ENCODE results near the gene TCERG1L. TPM values are rescaled to one million over a fixed set of nuclear protein-coding genes. Genes with fewer than 3 reads are reported as not detected.

TCERG1L gene
- total RNA-seq, 4 donors from 2014 or later = not detected

DNA sequence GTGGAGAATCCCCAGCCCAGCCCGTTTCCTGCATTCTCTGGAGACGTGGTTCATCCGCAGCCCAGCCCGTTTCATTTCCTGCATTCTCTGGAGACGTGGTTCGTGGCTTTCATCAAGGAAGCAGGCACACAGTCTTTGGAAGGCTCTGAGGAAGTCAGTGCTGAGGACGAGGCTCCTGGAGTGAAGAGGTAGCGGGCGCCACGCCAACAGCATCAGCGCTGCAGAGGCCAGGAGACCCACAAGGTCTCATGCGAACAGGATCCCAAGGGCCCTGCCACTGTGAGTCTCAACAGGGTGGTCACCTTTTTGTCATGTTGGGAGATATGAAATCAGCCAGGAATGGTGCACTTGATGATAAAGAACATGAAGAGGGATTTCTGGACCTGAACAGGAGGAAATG lies 12.4 kb upstream of the TCERG1L start:
- no peak for TF ChIP-seq CTCF (IDR thresholded peaks at IDR 0.05; ENCODE audit: low read depth)

DNA sequence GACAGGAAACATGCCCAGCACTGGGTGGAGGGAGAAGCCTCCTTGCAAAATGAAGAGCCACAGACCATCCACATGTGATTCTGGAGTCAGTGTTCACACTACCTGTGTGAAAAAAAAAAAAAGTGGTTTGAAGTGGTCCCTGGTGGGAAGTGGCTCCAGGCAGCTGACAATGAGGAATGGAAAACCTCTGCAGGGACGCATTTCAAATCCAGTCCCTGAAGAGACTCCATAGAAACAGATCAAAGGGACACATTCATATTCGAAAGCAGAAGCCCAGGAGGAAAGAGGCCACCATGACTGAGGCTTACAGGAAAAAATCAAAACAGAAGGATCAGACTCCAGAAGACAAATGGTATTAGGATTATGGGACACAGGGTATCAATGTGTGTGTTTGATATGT lies 11.5 kb upstream of the TCERG1L start:
- no peak for TF ChIP-seq CTCF (IDR thresholded peaks at IDR 0.05; ENCODE audit: low read depth)

- TF ChIP-seq CTCF (IDR thresholded peaks at IDR 0.05; ENCODE audit: low read depth) = no peak
Observed at GRCh38 chr10:131320860-131321604, 9.5 kb upstream of the TCERG1L start.

GRCh38 chr10:131318814-131319213 lies 7.3 kb upstream of the TCERG1L start:
- TF ChIP-seq CTCF (IDR thresholded peaks at IDR 0.05; ENCODE audit: low read depth) = no peak

DNA sequence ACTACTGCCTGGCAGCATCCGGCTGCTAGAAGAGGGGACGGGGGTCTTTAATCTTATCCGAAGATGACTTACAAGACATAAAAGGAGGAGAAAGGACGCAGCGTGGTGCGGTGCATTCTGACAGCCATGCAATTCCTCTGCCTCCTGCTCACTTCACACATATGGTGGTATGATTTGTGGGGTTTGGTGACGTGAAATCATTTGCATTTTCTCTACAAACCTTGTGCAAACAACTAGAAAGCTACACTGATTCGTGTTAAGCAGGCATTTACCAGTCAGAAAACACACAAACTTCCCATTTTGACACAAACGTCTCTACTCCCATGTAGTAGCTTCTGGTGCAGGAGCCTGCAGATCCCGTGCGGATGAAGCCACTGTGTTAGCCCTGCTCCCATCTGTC lies 6.8 kb upstream of the TCERG1L start:
- no peak for TF ChIP-seq CTCF (IDR thresholded peaks at IDR 0.05; ENCODE audit: low read depth)

- TF ChIP-seq CTCF (IDR thresholded peaks at IDR 0.05; ENCODE audit: low read depth) = no peak
Observed at GRCh38 chr10:131316321-131317075, 5.0 kb upstream of the TCERG1L start.

GRCh38 chr10:131315344-131315743 lies 3.8 kb upstream of the TCERG1L start:
- TF ChIP-seq CTCF (IDR thresholded peaks at IDR 0.05; ENCODE audit: low read depth) = no peak
